ENCODE results near the gene ZSCAN20. TPM values are rescaled to one million over a fixed set of nuclear protein-coding genes. Genes with fewer than 3 reads are reported as not detected.

The ZSCAN20 gene
- total RNA-seq, 1 experiment from 2014 or later, result 9.0 TPM

DNA sequence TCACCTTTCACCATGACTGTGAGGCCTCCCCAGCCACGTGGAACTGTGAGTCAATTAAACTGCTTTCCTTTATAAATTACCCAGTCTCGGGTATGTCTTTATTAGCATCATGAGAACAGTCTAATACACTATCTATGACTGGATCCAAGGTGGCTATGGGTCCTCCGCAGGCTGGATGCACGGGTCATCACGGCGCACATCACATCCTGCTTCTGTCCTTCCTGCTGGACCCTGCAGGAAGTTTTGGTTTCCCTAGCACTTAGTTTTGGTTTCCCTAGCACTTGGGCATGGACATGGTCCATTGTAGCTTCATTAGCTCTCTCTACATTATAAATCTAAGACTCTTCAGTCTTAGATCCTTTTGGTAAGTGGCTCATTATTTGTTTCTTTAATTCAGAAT lies 27.3 kb upstream of the ZSCAN20 start (continued):
- TF ChIP-seq, protein P1, sequence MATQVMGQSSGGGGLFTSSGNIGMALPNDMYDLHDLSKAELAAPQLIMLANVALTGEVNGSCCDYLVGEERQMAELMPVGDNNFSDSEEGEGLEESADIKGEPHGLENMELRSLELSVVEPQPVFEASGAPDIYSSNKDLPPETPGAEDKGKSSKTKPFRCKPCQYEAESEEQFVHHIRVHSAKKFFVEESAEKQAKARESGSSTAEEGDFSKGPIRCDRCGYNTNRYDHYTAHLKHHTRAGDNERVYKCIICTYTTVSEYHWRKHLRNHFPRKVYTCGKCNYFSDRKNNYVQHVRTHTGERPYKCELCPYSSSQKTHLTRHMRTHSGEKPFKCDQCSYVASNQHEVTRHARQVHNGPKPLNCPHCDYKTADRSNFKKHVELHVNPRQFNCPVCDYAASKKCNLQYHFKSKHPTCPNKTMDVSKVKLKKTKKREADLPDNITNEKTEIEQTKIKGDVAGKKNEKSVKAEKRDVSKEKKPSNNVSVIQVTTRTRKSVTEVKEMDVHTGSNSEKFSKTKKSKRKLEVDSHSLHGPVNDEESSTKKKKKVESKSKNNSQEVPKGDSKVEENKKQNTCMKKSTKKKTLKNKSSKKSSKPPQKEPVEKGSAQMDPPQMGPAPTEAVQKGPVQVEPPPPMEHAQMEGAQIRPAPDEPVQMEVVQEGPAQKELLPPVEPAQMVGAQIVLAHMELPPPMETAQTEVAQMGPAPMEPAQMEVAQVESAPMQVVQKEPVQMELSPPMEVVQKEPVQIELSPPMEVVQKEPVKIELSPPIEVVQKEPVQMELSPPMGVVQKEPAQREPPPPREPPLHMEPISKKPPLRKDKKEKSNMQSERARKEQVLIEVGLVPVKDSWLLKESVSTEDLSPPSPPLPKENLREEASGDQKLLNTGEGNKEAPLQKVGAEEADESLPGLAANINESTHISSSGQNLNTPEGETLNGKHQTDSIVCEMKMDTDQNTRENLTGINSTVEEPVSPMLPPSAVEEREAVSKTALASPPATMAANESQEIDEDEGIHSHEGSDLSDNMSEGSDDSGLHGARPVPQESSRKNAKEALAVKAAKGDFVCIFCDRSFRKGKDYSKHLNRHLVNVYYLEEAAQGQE (IDR thresholded peaks at IDR 0.05; ENCODE audit: low read depth), result no peak
- TF ChIP-seq EZH2 (IDR thresholded peaks at IDR 0.05), result no peak
- TF ChIP-seq, protein P2, sequence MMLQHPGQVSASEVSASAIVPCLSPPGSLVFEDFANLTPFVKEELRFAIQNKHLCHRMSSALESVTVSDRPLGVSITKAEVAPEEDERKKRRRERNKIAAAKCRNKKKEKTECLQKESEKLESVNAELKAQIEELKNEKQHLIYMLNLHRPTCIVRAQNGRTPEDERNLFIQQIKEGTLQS (IDR thresholded peaks at IDR 0.05), result no peak

DNA sequence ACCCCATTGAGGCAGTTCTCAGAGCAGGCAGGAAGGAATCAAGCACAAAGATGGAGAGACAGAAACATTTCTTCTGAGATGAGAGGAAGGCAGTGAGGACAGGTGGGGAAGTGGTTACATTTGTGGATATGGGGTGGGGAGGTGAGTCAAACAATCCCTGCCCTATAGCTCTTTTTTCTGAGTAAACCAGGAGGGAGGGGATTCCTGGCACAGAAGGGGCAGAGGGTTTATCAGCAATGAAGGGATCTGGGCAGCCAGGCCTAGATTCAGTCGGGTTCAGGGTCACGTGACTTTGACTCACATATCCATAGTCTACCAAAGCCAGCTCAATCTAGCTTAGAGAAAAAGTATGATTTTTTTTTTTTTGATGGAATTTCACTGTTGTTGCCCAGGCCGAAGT lies 25.9 kb upstream of the ZSCAN20 start:
- RAD21 ChIA-PET (ENCODE audit: low non-redundant PET in 1 of 2, low total read pairs in 2 of 2, uncharacterized antibody in 2 of 2, unreplicated experiment in 2 of 2), result no interaction called here
- H3K4me3 ChIP-seq (replicated peaks in 1 of 2; ENCODE audit: low read depth in 1 of 2, low read length in 2 of 2), result no peak overlapping the region
- no peaks in the 10 kb centered on the region for H3K9me3 ChIP-seq (ENCODE audit: control insufficient read depth in 1 of 2, insufficient read depth in 1 of 2, low read depth in 1 of 2, low read length in 2 of 2)
- CTCF ChIA-PET, result interaction anchor here (2.6 kb wide), 1 partner anchor 9 kb away, joined by 7 read pairs; no protein-coding TSS in a partner anchor
- ATAC-seq (no peak), DNase-seq (ENCODE audit: low read depth, low spot score) (no peak)
- H3K27me3 ChIP-seq (ENCODE audit: insufficient read depth, low read length), result no peaks in the 10 kb centered on the region
- no peak overlapping the region for H3K27ac ChIP-seq (ENCODE audit: low read depth, low read length)
- no peak overlapping the region for H2AFZ ChIP-seq (ENCODE audit: low read depth, low read length, poor library complexity, severe bottlenecking)
- no peaks in the 10 kb centered on the region for H3K79me2 ChIP-seq (ENCODE audit: insufficient read depth, low read length)
- H3K9ac ChIP-seq (ENCODE audit: low read length), result no peak overlapping the region
- intact Hi-C loops (cut with micrococcal nuclease), result no loop called here
- H3K4me1 ChIP-seq (ENCODE audit: control insufficient read depth in 1 of 2, insufficient read depth in 2 of 2, low read length in 2 of 2), result peaks cover 21 to 44% of the 10 kb centered on the region in 2 experiments; a peak in 3 of 4 replicates
- POLR2A ChIA-PET, result no interaction called here
- H4K20me1 ChIP-seq (ENCODE audit: insufficient read depth), result no peaks in the 10 kb centered on the region
- no peaks in the 10 kb centered on the region for H3K9me2 ChIP-seq (ENCODE audit: insufficient read depth)
- no peak overlapping the region for H3K4me2 ChIP-seq (ENCODE audit: low read length)
- BruUV-seq (replicated peaks), result no TSS peak
- H3K36me3 ChIP-seq (ENCODE audit: control insufficient read depth in 1 of 2, insufficient read depth in 2 of 2, low read length in 2 of 2), result no peaks in the 10 kb centered on the region; a peak in 1 of 4 replicates
- no peak for TF ChIP-seq SRF (IDR thresholded peaks at IDR 0.05; ENCODE audit: low read depth)
- TF ChIP-seq, protein P3, sequence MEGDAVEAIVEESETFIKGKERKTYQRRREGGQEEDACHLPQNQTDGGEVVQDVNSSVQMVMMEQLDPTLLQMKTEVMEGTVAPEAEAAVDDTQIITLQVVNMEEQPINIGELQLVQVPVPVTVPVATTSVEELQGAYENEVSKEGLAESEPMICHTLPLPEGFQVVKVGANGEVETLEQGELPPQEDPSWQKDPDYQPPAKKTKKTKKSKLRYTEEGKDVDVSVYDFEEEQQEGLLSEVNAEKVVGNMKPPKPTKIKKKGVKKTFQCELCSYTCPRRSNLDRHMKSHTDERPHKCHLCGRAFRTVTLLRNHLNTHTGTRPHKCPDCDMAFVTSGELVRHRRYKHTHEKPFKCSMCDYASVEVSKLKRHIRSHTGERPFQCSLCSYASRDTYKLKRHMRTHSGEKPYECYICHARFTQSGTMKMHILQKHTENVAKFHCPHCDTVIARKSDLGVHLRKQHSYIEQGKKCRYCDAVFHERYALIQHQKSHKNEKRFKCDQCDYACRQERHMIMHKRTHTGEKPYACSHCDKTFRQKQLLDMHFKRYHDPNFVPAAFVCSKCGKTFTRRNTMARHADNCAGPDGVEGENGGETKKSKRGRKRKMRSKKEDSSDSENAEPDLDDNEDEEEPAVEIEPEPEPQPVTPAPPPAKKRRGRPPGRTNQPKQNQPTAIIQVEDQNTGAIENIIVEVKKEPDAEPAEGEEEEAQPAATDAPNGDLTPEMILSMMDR (IDR thresholded peaks at IDR 0.05 in 2 of 3, conservative IDR thresholded peaks at IDR 0.05 in 1 of 3; ENCODE audit: borderline replicate concordance in 1 of 3, insufficient read depth in 1 of 3, low read depth in 2 of 3, low read length in 2 of 3), result no peak
- TF ChIP-seq EGR1 (IDR thresholded peaks at IDR 0.05; ENCODE audit: low read depth), result no peak
- TF ChIP-seq, protein P1 (IDR thresholded peaks at IDR 0.05; ENCODE audit: low read depth), result no peak
- TF ChIP-seq FOSL1 (IDR thresholded peaks at IDR 0.05; ENCODE audit: low read depth), result no peak
- no peak for TF ChIP-seq EZH2phosphoT487 (IDR thresholded peaks at IDR 0.05; ENCODE audit: borderline replicate concordance)
- TF ChIP-seq SP1 (IDR thresholded peaks at IDR 0.05; ENCODE audit: low read depth), result no peak
- no peak for TF ChIP-seq CBX3 (IDR thresholded peaks at IDR 0.05; ENCODE audit: low read depth)
- TF ChIP-seq ELF1 (IDR thresholded peaks at IDR 0.05; ENCODE audit: borderline replicate concordance, low read depth), result no peak
- TF ChIP-seq POLR2AphosphoS5 (IDR thresholded peaks at IDR 0.05; ENCODE audit: low read depth, low read length), result no peak
- no peak for TF ChIP-seq EZH2 (IDR thresholded peaks at IDR 0.05)
- TF ChIP-seq ZNF274 (IDR thresholded peaks at IDR 0.05; ENCODE audit: low read depth, low read length), result no peak
- TF ChIP-seq ZFX (IDR thresholded peaks at IDR 0.05), result no peak
- no peak for TF ChIP-seq CEBPB (IDR thresholded peaks at IDR 0.05; ENCODE audit: low read depth)
- TF ChIP-seq POLR2A (IDR thresholded peaks at IDR 0.05; ENCODE audit: borderline replicate concordance, extremely low read depth, insufficient read depth, insufficient read length), result no peak
- TF ChIP-seq, protein P4, sequence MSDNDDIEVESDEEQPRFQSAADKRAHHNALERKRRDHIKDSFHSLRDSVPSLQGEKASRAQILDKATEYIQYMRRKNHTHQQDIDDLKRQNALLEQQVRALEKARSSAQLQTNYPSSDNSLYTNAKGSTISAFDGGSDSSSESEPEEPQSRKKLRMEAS (IDR thresholded peaks at IDR 0.05), result no peak

All from HCT116 (cell line).